ENCODE measurements around the gene PGAM2.
"Not testable (repeated sequence)": the region's sequence is repeated elsewhere in the genome, so short reads cannot be mapped to it uniquely, and the experiment has no call there.

DNA sequence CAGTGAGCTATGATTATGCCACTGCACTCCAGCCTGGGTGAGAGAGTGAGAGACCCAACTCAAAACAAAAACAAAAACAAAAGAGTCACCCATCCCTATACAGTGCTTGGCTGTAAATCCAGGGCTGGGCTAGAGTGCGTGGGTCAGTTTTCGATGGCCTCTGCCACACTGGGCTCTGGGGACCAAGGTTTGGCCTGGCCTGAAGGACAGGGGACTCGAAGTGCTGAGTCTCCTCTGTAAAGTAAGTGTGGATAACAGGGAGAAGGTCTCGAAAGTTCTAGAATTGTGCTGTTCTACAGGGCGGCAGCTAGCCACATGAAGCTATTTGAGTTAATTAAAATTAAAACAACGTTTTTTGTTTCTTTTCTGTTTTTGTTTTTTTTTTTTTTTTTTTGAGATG, 33.3 kb downstream of the PGAM2 start:
- TF ChIP-seq, protein P1, sequence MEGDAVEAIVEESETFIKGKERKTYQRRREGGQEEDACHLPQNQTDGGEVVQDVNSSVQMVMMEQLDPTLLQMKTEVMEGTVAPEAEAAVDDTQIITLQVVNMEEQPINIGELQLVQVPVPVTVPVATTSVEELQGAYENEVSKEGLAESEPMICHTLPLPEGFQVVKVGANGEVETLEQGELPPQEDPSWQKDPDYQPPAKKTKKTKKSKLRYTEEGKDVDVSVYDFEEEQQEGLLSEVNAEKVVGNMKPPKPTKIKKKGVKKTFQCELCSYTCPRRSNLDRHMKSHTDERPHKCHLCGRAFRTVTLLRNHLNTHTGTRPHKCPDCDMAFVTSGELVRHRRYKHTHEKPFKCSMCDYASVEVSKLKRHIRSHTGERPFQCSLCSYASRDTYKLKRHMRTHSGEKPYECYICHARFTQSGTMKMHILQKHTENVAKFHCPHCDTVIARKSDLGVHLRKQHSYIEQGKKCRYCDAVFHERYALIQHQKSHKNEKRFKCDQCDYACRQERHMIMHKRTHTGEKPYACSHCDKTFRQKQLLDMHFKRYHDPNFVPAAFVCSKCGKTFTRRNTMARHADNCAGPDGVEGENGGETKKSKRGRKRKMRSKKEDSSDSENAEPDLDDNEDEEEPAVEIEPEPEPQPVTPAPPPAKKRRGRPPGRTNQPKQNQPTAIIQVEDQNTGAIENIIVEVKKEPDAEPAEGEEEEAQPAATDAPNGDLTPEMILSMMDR (IDR thresholded peaks at IDR 0.05), result not testable (repeated sequence)
- not testable (repeated sequence) for TF ChIP-seq POLR2A (IDR thresholded peaks at IDR 0.05)
